ENCODE data around the gene TYW5. TPM values are rescaled to one million over a fixed set of nuclear protein-coding genes. Genes with fewer than 3 reads are reported as not detected.
A peak's percentile ranks its signal among the peaks of the same experiment; 100 is the strongest.

TYW5 gene
- polyA plus RNA-seq, 1 donor: 13.0 TPM

- Histone ChIP-seq H3K27ac (ENCODE audit: low read length) (peak overlapping the region; percentile 63), H3K4me1 (ENCODE audit: control insufficient read depth, insufficient read depth, low read length) (peaks cover 23% of the 10 kb centered on the region), H3K4me3 (ENCODE audit: low read length) (no peak overlapping the region), H3K27me3 (ENCODE audit: control insufficient read depth, insufficient read depth, low read length) (no peaks in the 10 kb centered on the region), H3K9me3 (ENCODE audit: control insufficient read depth, low read depth, low read length) (no peaks in the 10 kb centered on the region), H3K36me3 (ENCODE audit: control insufficient read depth, insufficient read depth, low read length) (no peaks in the 10 kb centered on the region)
- peak; percentile 74 to 83 for DNase-seq
- WGBS (ENCODE audit: insufficient coverage, low lambda C conversion rate): 40% methylated on average over 3 of the region's 5 CpGs
These were observed 34.5 kb upstream of the TYW5 start for GRCh38 chr2:199989822-199990221.

GRCh38 chr2:199988151-199988550, 32.9 kb upstream of the TYW5 start:
- H3K4me1 ChIP-seq (ENCODE audit: control insufficient read depth, insufficient read depth, low read length): peaks cover 23% of the 10 kb centered on the region
- DNase-seq: no peak
- H3K27me3 ChIP-seq (ENCODE audit: control insufficient read depth, insufficient read depth, low read length): no peaks in the 10 kb centered on the region
- no peaks in the 10 kb centered on the region for H3K36me3 ChIP-seq (ENCODE audit: control insufficient read depth, insufficient read depth, low read length)
- no peaks in the 10 kb centered on the region for H3K9me3 ChIP-seq (ENCODE audit: control insufficient read depth, low read depth, low read length)
- H3K27ac ChIP-seq (ENCODE audit: low read length): no peak overlapping the region
- no peak overlapping the region for H3K4me3 ChIP-seq (ENCODE audit: low read length)
- 81% methylated on average over 2 of the region's 7 CpGs for whole genome bisulfite sequencing (ENCODE audit: insufficient coverage, low lambda C conversion rate)

GRCh38 chr2:199987586-199987985, 32.3 kb upstream of the TYW5 start:
- H3K9me3 ChIP-seq (ENCODE audit: control insufficient read depth, low read depth, low read length): no peaks in the 10 kb centered on the region
- H3K27ac ChIP-seq (ENCODE audit: low read length): peak overlapping the region; percentile 22
- H3K4me3 ChIP-seq (ENCODE audit: low read length): no peak overlapping the region
- peak in 1 of 2 donors; percentile 33 for DNase-seq
- H3K4me1 ChIP-seq (ENCODE audit: control insufficient read depth, insufficient read depth, low read length): peaks cover 23% of the 10 kb centered on the region
- H3K27me3 ChIP-seq (ENCODE audit: control insufficient read depth, insufficient read depth, low read length): no peaks in the 10 kb centered on the region
- no peaks in the 10 kb centered on the region for H3K36me3 ChIP-seq (ENCODE audit: control insufficient read depth, insufficient read depth, low read length)
- no CpG with 5 or more reads among the region's 2 CpGs for WGBS (ENCODE audit: insufficient coverage, low lambda C conversion rate)

GRCh38 chr2:199985625-199986207, 30.4 kb upstream of the TYW5 start:
- H3K4me1 ChIP-seq (ENCODE audit: control insufficient read depth, insufficient read depth, low read length): peaks cover 23% of the 10 kb centered on the region
- H3K36me3 ChIP-seq (ENCODE audit: control insufficient read depth, insufficient read depth, low read length): no peaks in the 10 kb centered on the region
- WGBS (ENCODE audit: insufficient coverage, low lambda C conversion rate): 100% methylated on average over 1 of the region's 6 CpGs
- H3K9me3 ChIP-seq (ENCODE audit: control insufficient read depth, low read depth, low read length): no peaks in the 10 kb centered on the region
- H3K27ac ChIP-seq (ENCODE audit: low read length): no peak overlapping the region
- H3K4me3 ChIP-seq (ENCODE audit: low read length): no peak overlapping the region
- H3K27me3 ChIP-seq (ENCODE audit: control insufficient read depth, insufficient read depth, low read length): no peaks in the 10 kb centered on the region
- peak; percentile 74 to 76 for DNase-seq

GRCh38 chr2:199984755-199985154, 29.5 kb upstream of the TYW5 start:
- 100% methylated on average over 1 of the region's 2 CpGs for WGBS (ENCODE audit: insufficient coverage, low lambda C conversion rate)
- no peak for DNase-seq

GRCh38 chr2:199984159-199984558, 28.9 kb upstream of the TYW5 start:
- no peak for DNase-seq
- Histone ChIP-seq H3K27me3 (ENCODE audit: control insufficient read depth, insufficient read depth, low read length) (no peaks in the 10 kb centered on the region), H3K36me3 (ENCODE audit: control insufficient read depth, insufficient read depth, low read length) (no peaks in the 10 kb centered on the region), H3K4me1 (ENCODE audit: control insufficient read depth, insufficient read depth, low read length) (peaks cover 17% of the 10 kb centered on the region), H3K4me3 (ENCODE audit: low read length) (no peak overlapping the region), H3K9me3 (ENCODE audit: control insufficient read depth, low read depth, low read length) (no peaks in the 10 kb centered on the region), H3K27ac (ENCODE audit: low read length) (no peak overlapping the region)
- WGBS (ENCODE audit: insufficient coverage, low lambda C conversion rate): no CpG with 5 or more reads among the region's 4 CpGs

More at GRCh38 chr2:199984755-199985154, 29.5 kb upstream of the TYW5 start:
- Histone ChIP-seq H3K27ac (ENCODE audit: low read length) (no peak overlapping the region), H3K9me3 (ENCODE audit: control insufficient read depth, low read depth, low read length) (no peaks in the 10 kb centered on the region), H3K36me3 (ENCODE audit: control insufficient read depth, insufficient read depth, low read length) (no peaks in the 10 kb centered on the region), H3K27me3 (ENCODE audit: control insufficient read depth, insufficient read depth, low read length) (no peaks in the 10 kb centered on the region), H3K4me1 (ENCODE audit: control insufficient read depth, insufficient read depth, low read length) (peaks cover 20% of the 10 kb centered on the region), H3K4me3 (ENCODE audit: low read length) (no peak overlapping the region)

- WGBS (ENCODE audit: insufficient coverage, low lambda C conversion rate): no CpG with 5 or more reads among the region's 1 CpG
- Histone ChIP-seq H3K9me3 (ENCODE audit: control insufficient read depth, low read depth, low read length) (no peaks in the 10 kb centered on the region), H3K4me1 (ENCODE audit: control insufficient read depth, insufficient read depth, low read length) (peaks cover 24% of the 10 kb centered on the region), H3K27me3 (ENCODE audit: control insufficient read depth, insufficient read depth, low read length) (no peaks in the 10 kb centered on the region), H3K27ac (ENCODE audit: low read length) (no peak overlapping the region), H3K36me3 (ENCODE audit: control insufficient read depth, insufficient read depth, low read length) (no peaks in the 10 kb centered on the region), H3K4me3 (ENCODE audit: low read length) (no peak overlapping the region)
- no peak for DNase-seq
These were observed 28.2 kb upstream of the TYW5 start for GRCh38 chr2:199983534-199983933.

GRCh38 chr2:199982126-199982843, 27.0 kb upstream of the TYW5 start:
- WGBS (ENCODE audit: insufficient coverage, low lambda C conversion rate): 100% methylated on average over 1 of the region's 5 CpGs
- Histone ChIP-seq H3K27me3 (ENCODE audit: control insufficient read depth, insufficient read depth, low read length) (no peaks in the 10 kb centered on the region), H3K4me1 (ENCODE audit: control insufficient read depth, insufficient read depth, low read length) (peaks cover 22% of the 10 kb centered on the region), H3K27ac (ENCODE audit: low read length) (no peak overlapping the region), H3K36me3 (ENCODE audit: control insufficient read depth, insufficient read depth, low read length) (no peaks in the 10 kb centered on the region), H3K9me3 (ENCODE audit: control insufficient read depth, low read depth, low read length) (no peaks in the 10 kb centered on the region), H3K4me3 (ENCODE audit: low read length) (no peak overlapping the region)
- no peak for DNase-seq

GRCh38 chr2:199979832-199980628, 24.7 kb upstream of the TYW5 start:
- Histone ChIP-seq H3K36me3 (ENCODE audit: control insufficient read depth, insufficient read depth, low read length) (no peaks in the 10 kb centered on the region), H3K4me1 (ENCODE audit: control insufficient read depth, insufficient read depth, low read length) (peaks cover 18% of the 10 kb centered on the region), H3K4me3 (ENCODE audit: low read length) (peak overlapping the region; percentile 30), H3K27ac (ENCODE audit: low read length) (peak overlapping the region; percentile 11), H3K9me3 (ENCODE audit: control insufficient read depth, low read depth, low read length) (no peaks in the 10 kb centered on the region), H3K27me3 (ENCODE audit: control insufficient read depth, insufficient read depth, low read length) (no peaks in the 10 kb centered on the region)
- 39% methylated on average over 3 of the region's 12 CpGs for WGBS (ENCODE audit: insufficient coverage, low lambda C conversion rate)
- peak; percentile 53 to 67 for DNase-seq

GRCh38 chr2:199979398-199979797, 24.1 kb upstream of the TYW5 start:
- Histone ChIP-seq H3K36me3 (ENCODE audit: control insufficient read depth, insufficient read depth, low read length) (no peaks in the 10 kb centered on the region), H3K9me3 (ENCODE audit: control insufficient read depth, low read depth, low read length) (no peaks in the 10 kb centered on the region), H3K27ac (ENCODE audit: low read length) (peak overlapping the region; percentile 11), H3K4me3 (ENCODE audit: low read length) (no peak overlapping the region), H3K4me1 (ENCODE audit: control insufficient read depth, insufficient read depth, low read length) (peaks cover 18% of the 10 kb centered on the region), H3K27me3 (ENCODE audit: control insufficient read depth, insufficient read depth, low read length) (no peaks in the 10 kb centered on the region)
- DNase-seq: no peak
- WGBS (ENCODE audit: insufficient coverage, low lambda C conversion rate): no CpG with 5 or more reads among the region's 5 CpGs

Measured in large intestine (tissue), 3 donors.